ENCODE results near the gene UBTD1.
A peak's percentile ranks its signal among the peaks of the same experiment; 100 is the strongest.

The UBTD1 gene

DNA sequence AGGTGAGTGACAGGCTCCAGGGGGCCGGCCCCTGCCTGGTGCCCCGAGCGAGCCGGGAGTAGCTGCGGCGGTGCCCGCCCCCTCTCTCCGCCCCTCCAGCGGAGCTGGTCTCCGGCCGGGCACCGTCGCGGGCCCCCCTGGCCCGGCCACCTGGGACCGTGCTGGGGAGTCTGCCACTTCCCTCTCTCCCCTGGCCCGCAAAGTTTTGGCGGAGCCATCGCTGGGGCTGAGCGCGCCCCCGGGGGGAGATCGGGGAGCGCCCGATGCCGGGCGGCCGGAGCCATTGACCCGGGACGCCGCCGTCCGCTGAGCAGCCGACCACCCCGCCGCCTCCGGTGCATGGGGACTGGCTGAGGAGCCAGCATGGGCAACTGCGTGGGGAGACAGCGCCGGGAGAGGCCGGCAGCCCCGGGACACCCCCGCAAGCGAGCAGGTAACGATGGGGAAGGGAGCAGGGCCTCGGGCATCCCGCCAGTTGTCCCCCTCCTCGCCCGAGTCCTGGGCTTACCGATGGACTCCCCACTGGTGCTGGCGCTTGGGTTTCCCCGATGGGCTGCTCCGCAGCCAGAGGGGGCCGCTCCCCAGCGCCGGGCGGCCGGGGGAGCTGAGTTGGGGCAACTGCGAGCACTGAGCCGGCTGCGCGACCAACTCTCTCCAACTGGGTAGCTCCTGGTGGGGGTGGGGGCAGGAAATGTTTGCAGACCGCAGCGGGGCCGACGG lies at the start of gene UBTD1:
UBTD1 (plus strand) TSS at position 84 of the 720 bp plus-strand sequence; CDS start at position 364, 280 bp downstream.
- TF ChIP-seq CTCF (IDR thresholded peaks at IDR 0.05; ENCODE audit: poor library complexity, severe bottlenecking) = no peak
- Histone ChIP-seq H3K9me3 (ENCODE audit: severe bottlenecking) (no peaks in the 10 kb centered on the region), H3K27ac (ENCODE audit: poor library complexity, severe bottlenecking) (peak within 1 kb of the TSS; percentile 88), H3K27me3 (ENCODE audit: insufficient read depth, poor library complexity, severe bottlenecking) (no peaks in the 10 kb centered on the region), H3K4me3 (ENCODE audit: severe bottlenecking) (peak within 1 kb of the TSS; percentile 80), H3K36me3 (ENCODE audit: low read depth) (peaks cover 17% of the 10 kb centered on the region), H3K4me1 (ENCODE audit: insufficient read depth, poor library complexity, severe bottlenecking) (peaks cover 23% of the 10 kb centered on the region)
- DNase-seq (ENCODE audit: low spot score) (no peak), ATAC-seq (ENCODE audit: low read depth) (peak; percentile 86)

- H3K27me3 ChIP-seq (ENCODE audit: insufficient read depth, poor library complexity, severe bottlenecking) = no peaks in the 10 kb centered on the region
- no peak overlapping the region for H3K4me3 ChIP-seq (ENCODE audit: severe bottlenecking)
- no peak for TF ChIP-seq CTCF (IDR thresholded peaks at IDR 0.05; ENCODE audit: poor library complexity, severe bottlenecking)
- no peak for DNase-seq (ENCODE audit: low spot score)
- H3K4me1 ChIP-seq (ENCODE audit: insufficient read depth, poor library complexity, severe bottlenecking) = peaks cover 14% of the 10 kb centered on the region
- peaks cover 57% of the 10 kb centered on the region for H3K36me3 ChIP-seq (ENCODE audit: low read depth)
- ATAC-seq (ENCODE audit: low read depth) = no peak
- H3K27ac ChIP-seq (ENCODE audit: poor library complexity, severe bottlenecking) = peak overlapping the region; percentile 14
- no peaks in the 10 kb centered on the region for H3K9me3 ChIP-seq (ENCODE audit: severe bottlenecking)
These were observed 47.9 kb upstream of the UBTD1 start for GRCh38 chr10:97450828-97451227.

- ATAC-seq (ENCODE audit: low read depth) (no peak), DNase-seq (ENCODE audit: low spot score) (no peak)
- H3K27me3 ChIP-seq (ENCODE audit: insufficient read depth, poor library complexity, severe bottlenecking) = no peaks in the 10 kb centered on the region
- peaks cover 14% of the 10 kb centered on the region for H3K4me1 ChIP-seq (ENCODE audit: insufficient read depth, poor library complexity, severe bottlenecking)
- peaks cover 65% of the 10 kb centered on the region for H3K36me3 ChIP-seq (ENCODE audit: low read depth)
- no peaks in the 10 kb centered on the region for H3K9me3 ChIP-seq (ENCODE audit: severe bottlenecking)
- no peak overlapping the region for H3K4me3 ChIP-seq (ENCODE audit: severe bottlenecking)
- no peak for TF ChIP-seq CTCF (IDR thresholded peaks at IDR 0.05; ENCODE audit: poor library complexity, severe bottlenecking)
- peak overlapping the region; percentile 14 for H3K27ac ChIP-seq (ENCODE audit: poor library complexity, severe bottlenecking)
These were observed 47.1 kb upstream of the UBTD1 start for GRCh38 chr10:97451605-97452004.

DNA sequence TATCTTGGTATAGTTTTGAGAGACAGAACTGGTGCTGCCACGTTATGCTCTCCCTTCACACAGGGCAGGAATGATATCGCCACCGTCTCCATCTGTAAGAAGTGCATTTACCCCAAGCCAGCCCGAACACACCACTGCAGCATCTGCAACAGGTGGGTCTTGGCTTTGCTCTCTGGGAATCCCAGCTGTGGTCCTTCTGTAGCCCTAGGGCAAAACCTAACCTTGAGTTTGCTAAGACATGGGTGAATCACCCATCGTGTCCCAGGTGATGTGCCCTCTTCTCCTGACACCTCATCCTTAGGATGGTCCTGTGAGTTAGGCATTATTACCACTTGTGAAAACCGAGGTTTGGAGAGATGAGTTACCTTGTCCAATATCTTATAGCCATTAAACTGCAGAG lies 46.4 kb upstream of the UBTD1 start:
- no peak overlapping the region for H3K27ac ChIP-seq (ENCODE audit: poor library complexity, severe bottlenecking)
- H3K9me3 ChIP-seq (ENCODE audit: severe bottlenecking) = no peaks in the 10 kb centered on the region
- no peak for TF ChIP-seq CTCF (IDR thresholded peaks at IDR 0.05; ENCODE audit: poor library complexity, severe bottlenecking)
- ATAC-seq (ENCODE audit: low read depth) (no peak), DNase-seq (ENCODE audit: low spot score) (no peak)
- peaks cover 68% of the 10 kb centered on the region for H3K36me3 ChIP-seq (ENCODE audit: low read depth)
- H3K4me1 ChIP-seq (ENCODE audit: insufficient read depth, poor library complexity, severe bottlenecking) = peaks cover 14% of the 10 kb centered on the region
- no peaks in the 10 kb centered on the region for H3K27me3 ChIP-seq (ENCODE audit: insufficient read depth, poor library complexity, severe bottlenecking)
- no peak overlapping the region for H3K4me3 ChIP-seq (ENCODE audit: severe bottlenecking)

Measured in RWPE2 (cell line).